HCT116 (cell line): Measurements from ENCODE around the gene FOS. TPM values are rescaled to one million over a fixed set of nuclear protein-coding genes. Genes with fewer than 3 reads are reported as not detected.

Source experiments
- ATAC-seq: fragments of 200-7000 bp; cut with Tn5 transposase; 2 replicates; pipeline ENCODE4 v1.9.1; 2020; ENCODE audit warnings: mild to moderate bottlenecking, moderate library complexity
- BruUV-seq: library from RNA; stranded (reverse); fragments of 400-500 nt; replicated peaks from 2 replicates; lab custom pipeline; 2021; lab: Mats Ljungman, UMichigan
- CTCF ChIA-PET: fragments of 300-600 bp; sonication (Branson Sonifier 250); formaldehyde crosslinking; loops from one replicate; lab custom pipeline; 2021; ENCODE audit warnings: antibody characterized with exemption; lab: Charles Lee
- POLR2A ChIA-PET: fragments of 300-600, 350-600 bp; sonication (Branson Sonifier 250); formaldehyde crosslinking; loops from one replicate; lab custom pipeline; 2021; ENCODE audit warnings: antibody characterized with exemption; lab: Charles Lee
- RAD21 ChIA-PET, 2 experiments: fragments of 300-600 bp; sonication (Branson Sonifier 250); formaldehyde crosslinking; loops; one replicate each; lab custom pipeline; 2023; ENCODE audit warnings: low total read pairs in 2 of 2; ENCODE audit not compliant: uncharacterized antibody in 2 of 2, unreplicated experiment in 2 of 2, low non-redundant PET in 1 of 2; lab: Charles Lee
- DNase-seq: peaks from one replicate; pipeline ENCODE4 v3.0.0-alpha.2; 2010; ENCODE audit warnings: low read depth, low spot score
- H2AFZ ChIP-seq: fragments of 200-600 bp; shearing (Covaris generic), sonication (generic); 2 replicates; pipeline ENCODE4 v1.6.1; 2017; ENCODE audit warnings: low read depth, mixed run types, mixed read lengths, antibody characterized with exemption, low read length; ENCODE audit not compliant: poor library complexity, severe bottlenecking
- H3K27ac ChIP-seq: 2 replicates; pipeline ENCODE4 v1.5.1; 2012; ENCODE audit warnings: low read depth, low read length
- H3K27me3 ChIP-seq: fragments of 200-600 bp; sonication (generic); 2 replicates; pipeline ENCODE4 v1.6.1; 2016; ENCODE audit warnings: mixed run types, low read length, mixed read lengths; ENCODE audit not compliant: insufficient read depth
- H3K36me3 ChIP-seq, 2 experiments: fragments of 200-500 bp in 1 of 2; fragments of 200-600 bp in 1 of 2; sonication (Bioruptor generic) in 1 of 2; sonication (generic) in 1 of 2; 2 replicates each; pipeline versions ENCODE4 v1.5.1 to v1.6.1; 2014 to 2016; ENCODE audit warnings: low read length in 2 of 2, inconsistent platforms in 1 of 2, mixed read lengths in 1 of 2, mixed run types in 1 of 2; ENCODE audit not compliant: insufficient read depth in 2 of 2, control insufficient read depth in 1 of 2
- H3K4me1 ChIP-seq, 2 experiments: fragments of 200-600 bp in 1 of 2; sonication (generic) in 1 of 2; 2 replicates each; pipeline versions ENCODE4 v1.5.1 to v1.6.1; 2012 to 2017; ENCODE audit warnings: low read length in 2 of 2, inconsistent platforms in 1 of 2, mild to moderate bottlenecking in 1 of 2, mixed read lengths in 1 of 2, mixed run types in 1 of 2, moderate library complexity in 1 of 2; ENCODE audit not compliant: insufficient read depth in 2 of 2, control insufficient read depth in 1 of 2
- H3K4me2 ChIP-seq: fragments of 200-600 bp; sonication (generic); 2 replicates; pipeline ENCODE4 v1.6.1; 2017; ENCODE audit warnings: mixed run types, low read length, mixed read lengths
- H3K4me3 ChIP-seq, 2 experiments: fragments of 200-600 bp in 1 of 2; sonication (generic) in 1 of 2; replicated peaks in 1 of 2; 2 replicates each; pipeline ENCODE4 v1.5.1; 2011 to 2016; ENCODE audit warnings: low read length in 2 of 2, control low read depth in 1 of 2, low read depth in 1 of 2, mild to moderate bottlenecking in 1 of 2, mixed read lengths in 1 of 2, mixed run types in 1 of 2
- H3K79me2 ChIP-seq: fragments of 200-600 bp; sonication (generic); 2 replicates; pipeline ENCODE4 v1.6.1; 2017; ENCODE audit warnings: mild to moderate bottlenecking, mixed run types, low read length, moderate library complexity, mixed read lengths; ENCODE audit not compliant: insufficient read depth
- H3K9ac ChIP-seq: fragments of 200-600 bp; sonication (generic); 2 replicates; pipeline ENCODE4 v1.6.1; 2016; ENCODE audit warnings: low read length, mixed read lengths
- H3K9me2 ChIP-seq: fragments of 200-600 bp; sonication (generic), shearing (Covaris generic); 2 replicates; pipeline ENCODE4 v1.6.1; 2017; ENCODE audit warnings: mixed run types, mild to moderate bottlenecking, moderate library complexity; ENCODE audit not compliant: insufficient read depth
- H3K9me3 ChIP-seq, 2 experiments: fragments of 200-500 bp in 1 of 2; fragments of 200-600 bp in 1 of 2; sonication (Bioruptor generic) in 1 of 2; sonication (generic) in 1 of 2; 2 replicates each; pipeline ENCODE4 v1.6.1; 2014 to 2017; ENCODE audit warnings: low read length in 2 of 2, mixed read lengths in 2 of 2, inconsistent platforms in 1 of 2, low read depth in 1 of 2, mild to moderate bottlenecking in 1 of 2, mixed run types in 1 of 2, moderate library complexity in 1 of 2; ENCODE audit not compliant: control insufficient read depth in 1 of 2, insufficient read depth in 1 of 2
- H4K20me1 ChIP-seq: fragments of 200-600 bp; sonication (generic), shearing (Covaris generic); 2 replicates; pipeline ENCODE4 v1.6.1; 2017; ENCODE audit warnings: mixed run types, mild to moderate bottlenecking, moderate library complexity; ENCODE audit not compliant: insufficient read depth
- CBX3 ChIP-seq: IDR thresholded peaks from 2 replicates; pipeline ENCODE4 v1.6.1; 2012; ENCODE audit warnings: low read depth
- ELF1 ChIP-seq: IDR thresholded peaks from 2 replicates; pipeline ENCODE4 v1.6.1; 2012; ENCODE audit warnings: low read depth, borderline replicate concordance
- EZH2phosphoT487 ChIP-seq: fragments of 200-600 bp; IDR thresholded peaks from 2 replicates; pipeline ENCODE4 v1.6.1; 2018; ENCODE audit warnings: antibody characterized with exemption, borderline replicate concordance
- FOSL1 ChIP-seq: IDR thresholded peaks from 2 replicates; pipeline ENCODE4 v1.6.1; 2012; ENCODE audit warnings: low read depth
- POLR2A ChIP-seq: IDR thresholded peaks from 2 replicates; pipeline ENCODE4 v1.7.0; 2011; ENCODE audit warnings: borderline replicate concordance; ENCODE audit not compliant: insufficient read depth, insufficient read length; ENCODE audit errors: extremely low read depth
- POLR2AphosphoS5 ChIP-seq: IDR thresholded peaks from 2 replicates; pipeline ENCODE4 v1.6.1; 2011; ENCODE audit warnings: mild to moderate bottlenecking, low read depth, low read length, moderate library complexity
- RAD21 ChIP-seq: IDR thresholded peaks from 2 replicates; pipeline ENCODE4 v1.6.1; 2012; ENCODE audit warnings: low read depth, mild to moderate bottlenecking
- SP1 ChIP-seq: IDR thresholded peaks from 2 replicates; pipeline ENCODE4 v1.6.1; 2012; ENCODE audit warnings: low read depth
- SRF ChIP-seq: IDR thresholded peaks from 2 replicates; pipeline ENCODE4 v1.6.1; 2012; ENCODE audit warnings: low read depth
- YY1 ChIP-seq: IDR thresholded peaks from 2 replicates; pipeline ENCODE4 v1.6.1; 2011; ENCODE audit warnings: low read length, low read depth, moderate library complexity, mild to moderate bottlenecking; ENCODE audit not compliant: insufficient replicate concordance; ENCODE audit errors: extremely low read depth
- ZNF274 ChIP-seq: fragments of 200-500 bp; sonication (Bioruptor generic); IDR thresholded peaks from 2 replicates; pipeline ENCODE4 v1.6.1; 2014; ENCODE audit warnings: mild to moderate bottlenecking, low read depth, low read length, inconsistent platforms
- intact Hi-C: fragments of 100-400 bp; cut with micrococcal nuclease; formaldehyde crosslinking; loops from 2 replicates; pipeline ENCODE4 v1.10.0; 2022
- total RNA-seq: library from RNA; stranded (reverse); gene quantifications from one replicate; pipeline ENCODE4 v1.2.1, GENCODE V29; 2021; ENCODE audit not compliant: unreplicated experiment
- TF ChIP-seq, protein P1 (sequence below): IDR thresholded peaks from 2 replicates; pipeline ENCODE4 v1.6.1; 2012; ENCODE audit warnings: low read depth
- TF ChIP-seq, protein P2 (sequence below): IDR thresholded peaks from 2 replicates; pipeline ENCODE4 v1.6.1; 2012
- TF ChIP-seq, protein P3 (sequence below): IDR thresholded peaks from 2 replicates; pipeline ENCODE4 v1.6.1; 2011; ENCODE audit warnings: mild to moderate bottlenecking, low read length, moderate library complexity; ENCODE audit not compliant: insufficient replicate concordance; ENCODE audit errors: extremely low read depth

Gene FOS
- total RNA-seq, 1 experiment from 2014 or later, result 50.4 TPM

DNA sequence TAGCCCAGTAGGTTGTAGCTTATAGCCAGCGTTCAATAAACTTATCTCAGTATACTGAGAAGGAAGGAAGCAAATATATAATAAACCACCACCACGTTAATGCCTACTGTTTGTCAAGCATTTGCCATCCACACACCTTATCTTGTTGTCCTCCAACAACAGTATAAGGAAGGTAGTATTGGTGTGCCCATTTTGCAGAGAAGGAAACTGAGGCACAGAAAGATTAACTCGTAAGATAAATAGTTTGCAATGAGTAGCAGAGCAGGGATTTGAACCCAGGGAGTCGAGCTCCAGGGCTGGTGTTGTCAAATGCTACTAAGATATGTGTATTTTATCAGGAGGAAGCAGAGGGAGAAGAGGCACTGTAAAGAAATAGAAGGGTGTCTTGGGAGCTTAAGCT lies 27.8 kb upstream of the FOS start (continued):
- TF ChIP-seq, protein P1, sequence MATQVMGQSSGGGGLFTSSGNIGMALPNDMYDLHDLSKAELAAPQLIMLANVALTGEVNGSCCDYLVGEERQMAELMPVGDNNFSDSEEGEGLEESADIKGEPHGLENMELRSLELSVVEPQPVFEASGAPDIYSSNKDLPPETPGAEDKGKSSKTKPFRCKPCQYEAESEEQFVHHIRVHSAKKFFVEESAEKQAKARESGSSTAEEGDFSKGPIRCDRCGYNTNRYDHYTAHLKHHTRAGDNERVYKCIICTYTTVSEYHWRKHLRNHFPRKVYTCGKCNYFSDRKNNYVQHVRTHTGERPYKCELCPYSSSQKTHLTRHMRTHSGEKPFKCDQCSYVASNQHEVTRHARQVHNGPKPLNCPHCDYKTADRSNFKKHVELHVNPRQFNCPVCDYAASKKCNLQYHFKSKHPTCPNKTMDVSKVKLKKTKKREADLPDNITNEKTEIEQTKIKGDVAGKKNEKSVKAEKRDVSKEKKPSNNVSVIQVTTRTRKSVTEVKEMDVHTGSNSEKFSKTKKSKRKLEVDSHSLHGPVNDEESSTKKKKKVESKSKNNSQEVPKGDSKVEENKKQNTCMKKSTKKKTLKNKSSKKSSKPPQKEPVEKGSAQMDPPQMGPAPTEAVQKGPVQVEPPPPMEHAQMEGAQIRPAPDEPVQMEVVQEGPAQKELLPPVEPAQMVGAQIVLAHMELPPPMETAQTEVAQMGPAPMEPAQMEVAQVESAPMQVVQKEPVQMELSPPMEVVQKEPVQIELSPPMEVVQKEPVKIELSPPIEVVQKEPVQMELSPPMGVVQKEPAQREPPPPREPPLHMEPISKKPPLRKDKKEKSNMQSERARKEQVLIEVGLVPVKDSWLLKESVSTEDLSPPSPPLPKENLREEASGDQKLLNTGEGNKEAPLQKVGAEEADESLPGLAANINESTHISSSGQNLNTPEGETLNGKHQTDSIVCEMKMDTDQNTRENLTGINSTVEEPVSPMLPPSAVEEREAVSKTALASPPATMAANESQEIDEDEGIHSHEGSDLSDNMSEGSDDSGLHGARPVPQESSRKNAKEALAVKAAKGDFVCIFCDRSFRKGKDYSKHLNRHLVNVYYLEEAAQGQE, result no peak
- TF ChIP-seq, protein P2, sequence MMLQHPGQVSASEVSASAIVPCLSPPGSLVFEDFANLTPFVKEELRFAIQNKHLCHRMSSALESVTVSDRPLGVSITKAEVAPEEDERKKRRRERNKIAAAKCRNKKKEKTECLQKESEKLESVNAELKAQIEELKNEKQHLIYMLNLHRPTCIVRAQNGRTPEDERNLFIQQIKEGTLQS, result no peak
- TF ChIP-seq EZH2phosphoT487 (no peak), POLR2A (no peak), YY1 (no peak), RAD21 (no peak), ZNF274 (no peak), CBX3 (no peak)

DNA sequence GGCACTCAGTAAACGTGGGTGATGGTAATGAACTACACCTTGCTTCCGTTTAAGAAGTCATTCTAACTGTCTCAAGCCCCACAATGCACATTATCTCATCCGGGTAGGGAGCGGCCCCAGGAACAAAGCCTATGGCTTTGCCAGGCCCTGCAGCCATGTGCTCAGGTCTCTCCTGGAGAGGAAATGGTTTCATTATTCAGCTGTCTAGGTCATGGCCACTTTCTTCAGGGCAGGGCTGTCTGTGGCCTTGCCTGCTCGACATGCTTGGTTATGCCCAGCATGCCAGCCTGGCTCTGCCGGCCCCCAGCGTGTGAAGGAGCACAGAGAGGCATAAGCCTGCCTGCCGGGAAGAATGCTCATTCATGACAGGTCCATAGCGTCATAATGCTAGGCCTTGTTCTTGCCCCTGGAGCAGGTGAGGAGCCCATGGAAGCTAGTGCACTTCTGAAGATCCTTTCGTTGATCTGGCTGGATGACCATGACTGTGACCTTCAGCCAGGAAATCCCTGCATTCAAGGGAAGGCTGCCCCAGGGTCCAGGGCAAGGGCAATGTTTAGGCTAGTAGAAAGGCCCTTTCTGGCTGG lies 26.3 kb upstream of the FOS start:
- no peak for DNase-seq
- Histone ChIP-seq H3K27ac (no peak overlapping the region), H2AFZ (no peak overlapping the region), H3K4me1 (peaks cover 3 to 17% of the 10 kb centered on the region in 2 experiments; a peak in 2 of 4 replicates), H3K27me3 (no peaks in the 10 kb centered on the region), H4K20me1 (no peaks in the 10 kb centered on the region), H3K36me3 (no peaks in the 10 kb centered on the region), H3K9me3 (no peaks in the 10 kb centered on the region), H3K4me2 (no peak overlapping the region), H3K9ac (no peak overlapping the region), H3K9me2 (no peaks in the 10 kb centered on the region), H3K4me3 (no peak overlapping the region), H3K79me2 (no peaks in the 10 kb centered on the region)
- POLR2A ChIA-PET, result no interaction called here
- TF ChIP-seq EZH2phosphoT487 (no peak), RAD21 (no peak), POLR2AphosphoS5 (no peak), ELF1 (no peak), FOSL1 (no peak), SRF (no peak), SP1 (no peak)
- TF ChIP-seq, protein P3, sequence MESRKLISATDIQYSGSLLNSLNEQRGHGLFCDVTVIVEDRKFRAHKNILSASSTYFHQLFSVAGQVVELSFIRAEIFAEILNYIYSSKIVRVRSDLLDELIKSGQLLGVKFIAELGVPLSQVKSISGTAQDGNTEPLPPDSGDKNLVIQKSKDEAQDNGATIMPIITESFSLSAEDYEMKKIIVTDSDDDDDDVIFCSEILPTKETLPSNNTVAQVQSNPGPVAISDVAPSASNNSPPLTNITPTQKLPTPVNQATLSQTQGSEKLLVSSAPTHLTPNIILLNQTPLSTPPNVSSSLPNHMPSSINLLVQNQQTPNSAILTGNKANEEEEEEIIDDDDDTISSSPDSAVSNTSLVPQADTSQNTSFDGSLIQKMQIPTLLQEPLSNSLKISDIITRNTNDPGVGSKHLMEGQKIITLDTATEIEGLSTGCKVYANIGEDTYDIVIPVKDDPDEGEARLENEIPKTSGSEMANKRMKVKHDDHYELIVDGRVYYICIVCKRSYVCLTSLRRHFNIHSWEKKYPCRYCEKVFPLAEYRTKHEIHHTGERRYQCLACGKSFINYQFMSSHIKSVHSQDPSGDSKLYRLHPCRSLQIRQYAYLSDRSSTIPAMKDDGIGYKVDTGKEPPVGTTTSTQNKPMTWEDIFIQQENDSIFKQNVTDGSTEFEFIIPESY, result no peak
- TF ChIP-seq, protein P1, result no peak
- ATAC-seq, result no peak
- CTCF ChIA-PET, result no interaction called here
- no TSS peak for BruUV-seq
- intact Hi-C loops, result no loop called here
- RAD21 ChIA-PET, result no interaction called here
